SK-N-SH treated with all-trans-retinoic acid at 6 μM for 48 hours (cell line): ENCODE results near the gene DNAJC15.

Experiments used
- ARNTL ChIP-seq: fragments of 450-650 bp; formaldehyde crosslinking; IDR thresholded peaks from 2 replicates; pipeline ENCODE4 v1.5.0; 2020; ENCODE audit warnings: low read depth, mild to moderate bottlenecking, moderate library complexity, borderline replicate concordance
- CREB5 ChIP-seq: fragments of 250-450 bp; sonication (Bioruptor Pico); IDR thresholded peaks from 2 replicates; pipeline ENCODE4 v1.5.1; 2020; ENCODE audit warnings: low read depth, mild to moderate bottlenecking, moderate library complexity
- GLIS3 ChIP-seq: fragments of 250-450 bp; sonication (Bioruptor Pico); IDR thresholded peaks from 2 replicates; pipeline ENCODE4 v1.5.0; 2020; ENCODE audit warnings: mild to moderate bottlenecking, moderate library complexity
- ISL1 ChIP-seq: fragments of 250-450 bp; sonication (Bioruptor Pico); IDR thresholded peaks from 2 replicates; pipeline ENCODE4 v2.1.2; 2022; ENCODE audit warnings: mild to moderate bottlenecking, moderate library complexity
- PATZ1 ChIP-seq: fragments of 250-450 bp; sonication (Bioruptor Pico); IDR thresholded peaks from 2 replicates; pipeline ENCODE4 v1.8.0; 2020; ENCODE audit warnings: mild to moderate bottlenecking, moderate library complexity, borderline replicate concordance
- PPARA ChIP-seq: fragments of 250-450 bp; sonication (Bioruptor Pico); IDR thresholded peaks from 2 replicates; pipeline ENCODE4 v1.5.0; 2020; ENCODE audit warnings: mild to moderate bottlenecking, borderline replicate concordance
- SNAI2 ChIP-seq: fragments of 250-450 bp; sonication (Bioruptor Pico); IDR thresholded peaks from 2 replicates; pipeline ENCODE4 v1.5.0; 2020; ENCODE audit warnings: mild to moderate bottlenecking, moderate library complexity
- ZC3H10 ChIP-seq: fragments of 250-450 bp; sonication (Bioruptor Pico); IDR thresholded peaks from 2 replicates; pipeline ENCODE4 v1.5.1; 2021; ENCODE audit warnings: mild to moderate bottlenecking, moderate library complexity
- ZFP3 ChIP-seq: fragments of 250-450 bp; sonication (Bioruptor Pico); IDR thresholded peaks from 2 replicates; pipeline ENCODE4 v1.5.0; 2020; ENCODE audit warnings: mild to moderate bottlenecking, moderate library complexity
- ZFP30 ChIP-seq: fragments of 450-650 bp; formaldehyde crosslinking; IDR thresholded peaks from 2 replicates; pipeline ENCODE4 v1.5.0; 2022; ENCODE audit warnings: mild to moderate bottlenecking, moderate library complexity
- ZNF70 ChIP-seq: fragments of 450-650 bp; formaldehyde crosslinking; IDR thresholded peaks from 2 replicates; pipeline ENCODE4 v1.5.0; 2020; ENCODE audit warnings: mild to moderate bottlenecking, moderate library complexity
- ZNF8 ChIP-seq: fragments of 450-650 bp; formaldehyde crosslinking; IDR thresholded peaks from 2 replicates; pipeline ENCODE4 v1.5.0; 2020; ENCODE audit warnings: mild to moderate bottlenecking, moderate library complexity

- TF ChIP-seq GLIS3 (CRISPR knock-in tag) (no peak), SNAI2 (no peak), ZC3H10 (CRISPR knock-in tag) (no peak), PATZ1 (no peak), CREB5 (CRISPR knock-in tag) (no peak), ZFP3 (CRISPR knock-in tag) (no peak), PPARA (CRISPR knock-in tag) (no peak), ISL1 (CRISPR knock-in tag) (no peak), ZFP30 (CRISPR knock-in tag) (no peak), ZNF8 (CRISPR knock-in tag) (no peak), ARNTL (CRISPR knock-in tag) (no peak), ZNF70 (CRISPR knock-in tag) (no peak)
Observed at GRCh38 chr13:43008596-43008995, 14.8 kb upstream of the DNAJC15 start.
